DMS153 treated with DMSO at 0.1 percent for 48 hours (cell line): Measurements from ENCODE around the gene CHN1.
A peak's percentile ranks its signal among the peaks of the same experiment; 100 is the strongest.

ENCODE experiments used
- DNase-seq: peaks from one replicate; lab custom pipeline; 2025; ENCODE audit not compliant: unreplicated experiment; lab: John Stamatoyannopoulos, UW

Gene CHN1

DNA sequence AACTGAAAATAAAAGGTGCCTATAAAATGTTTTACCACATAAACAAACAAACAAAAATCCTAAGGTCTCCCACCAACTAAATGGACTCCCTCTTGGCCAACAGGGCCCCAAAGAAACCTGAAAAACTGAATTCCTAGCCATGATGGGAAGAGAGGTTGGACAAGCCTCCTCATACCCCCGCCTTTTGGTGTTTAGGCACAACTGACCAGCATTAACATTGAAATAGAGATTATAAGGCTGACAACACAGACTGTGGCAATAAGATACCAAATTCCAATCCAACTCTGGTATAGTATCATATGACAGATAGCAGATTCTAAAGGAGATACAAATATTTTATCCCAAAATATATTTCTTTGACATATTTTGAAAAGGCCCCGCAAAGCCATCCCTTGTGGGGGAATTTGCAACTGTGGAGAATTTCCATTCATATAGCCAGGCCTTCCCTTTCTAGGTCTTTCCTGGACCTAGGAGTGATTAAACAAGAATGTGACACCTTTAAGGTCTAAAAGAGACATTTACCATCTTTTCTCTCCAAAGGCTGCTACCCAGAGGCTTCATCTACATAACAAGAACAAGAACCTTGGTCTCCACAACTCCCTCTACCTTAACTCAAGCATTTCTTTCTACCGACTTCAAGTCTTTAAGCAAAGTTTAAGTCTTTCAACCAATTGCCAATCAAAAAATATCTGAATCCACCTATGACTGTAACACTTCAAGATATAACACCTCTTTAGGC, 80.0 kb downstream of the CHN1 start:
- DNase-seq, result no peak

GRCh38 chr2:174924061-174924693, 81.0 kb downstream of the CHN1 start:
- DNase-seq, result no peak

- DNase-seq, result no peak
Measured at GRCh38 chr2:174919947-174920595, 85.1 kb downstream of the CHN1 start.

GRCh38 chr2:174918886-174919526, 86.2 kb downstream of the CHN1 start:
- no peak for DNase-seq

GRCh38 chr2:174916270-174916930, 88.8 kb downstream of the CHN1 start:
- DNase-seq, result no peak

DNA sequence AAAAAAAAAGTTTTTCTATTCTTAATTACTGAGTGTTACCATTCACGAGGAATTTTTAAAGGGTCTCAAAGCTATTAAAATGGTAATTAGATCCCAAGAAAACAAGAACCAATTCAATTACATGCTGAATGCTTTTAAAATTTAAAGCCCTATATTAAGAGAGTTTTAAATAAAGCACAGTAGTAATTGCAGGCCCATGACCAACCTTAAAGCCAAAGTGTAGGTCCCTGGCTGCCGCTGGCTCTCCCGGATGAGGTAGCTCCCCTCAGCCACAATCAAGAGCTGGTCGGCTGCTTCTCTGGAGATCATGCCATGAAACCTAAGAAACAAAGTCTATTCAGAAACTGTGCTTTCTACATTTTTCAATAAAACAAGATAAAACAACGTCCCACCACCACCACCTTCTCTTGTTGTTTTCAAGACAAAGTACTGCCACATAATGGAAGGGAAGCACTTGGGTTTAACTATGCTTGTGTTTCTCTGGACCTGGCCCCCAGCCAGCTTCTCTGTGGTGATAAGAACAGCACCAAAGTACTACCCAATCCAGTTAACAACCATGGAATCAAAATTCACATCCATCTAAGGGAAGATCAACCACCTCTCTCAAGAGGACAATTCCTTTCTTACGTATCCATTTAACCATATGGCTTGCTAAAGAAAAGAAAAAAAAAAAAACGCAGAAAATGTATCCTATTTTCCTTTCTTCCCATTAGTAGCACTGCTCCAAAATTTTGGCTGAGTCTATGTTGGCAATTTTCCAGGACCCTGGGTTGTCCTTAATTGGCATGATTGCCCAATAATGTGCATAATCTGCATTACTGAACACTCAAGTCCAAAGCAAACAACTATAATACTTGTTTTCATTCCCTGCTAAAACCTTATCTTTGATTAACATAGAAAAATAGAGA, 90.1 kb downstream of the CHN1 start:
- DNase-seq, result peak; percentile 27

DNA sequence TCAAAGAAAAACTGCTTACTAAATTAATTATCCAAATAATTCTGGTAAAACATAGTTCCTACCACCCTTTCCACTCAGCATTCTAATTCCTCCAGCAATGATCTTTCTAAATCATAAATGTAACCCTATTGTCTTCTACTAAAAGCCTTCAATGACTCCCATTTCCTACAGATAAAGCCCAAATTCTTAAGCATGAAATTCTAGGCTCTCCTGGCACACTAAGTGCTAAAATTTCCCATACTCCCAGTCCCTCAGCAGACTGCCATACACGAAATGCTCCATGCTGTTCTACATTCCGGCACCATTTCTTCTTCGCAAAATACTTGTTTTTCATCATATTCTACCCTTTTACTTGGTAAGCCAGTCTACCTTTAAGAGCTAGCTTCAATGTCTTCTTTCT, 96.9 kb downstream of the CHN1 start:
- DNase-seq, result no peak

DNA sequence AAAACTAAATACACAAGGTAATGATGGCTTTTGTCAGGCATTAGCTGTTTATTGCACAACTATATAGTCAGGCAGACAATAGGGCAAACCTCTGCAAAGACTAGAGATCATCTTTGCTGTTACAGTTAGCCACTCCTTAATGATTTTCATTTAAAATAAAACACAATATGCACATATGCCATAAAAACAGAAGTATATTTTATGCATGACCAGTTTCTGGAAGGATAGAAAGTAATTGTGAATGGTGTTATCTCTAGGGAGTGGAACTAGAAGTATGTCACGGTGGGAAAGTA, 102.0 kb downstream of the CHN1 start:
- no peak for DNase-seq

- DNase-seq, result no peak
Measured at GRCh38 chr2:174902506-174903263, 102.5 kb downstream of the CHN1 start.

- DNase-seq, result no peak
Measured at GRCh38 chr2:174901075-174901474, 104.1 kb downstream of the CHN1 start.

DNA sequence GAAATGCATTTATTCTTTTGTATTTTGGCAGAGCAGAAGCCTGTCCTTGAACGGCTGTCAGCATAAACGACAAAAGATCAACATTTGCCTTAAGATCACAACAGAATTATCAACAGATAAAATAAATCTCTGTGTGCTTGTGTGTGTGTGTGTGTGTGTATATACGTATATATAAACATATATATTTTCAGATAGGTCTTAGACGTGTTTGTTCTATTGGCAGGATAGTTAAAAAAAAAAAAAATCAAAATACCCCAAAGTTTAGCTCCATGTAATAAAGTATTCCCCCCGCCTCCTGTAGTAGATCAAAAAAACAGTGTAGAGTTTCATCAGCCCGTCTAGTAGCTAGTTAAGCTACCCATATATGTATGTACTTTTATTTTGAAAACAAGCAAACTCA, 107.9 kb downstream of the CHN1 start:
- no peak for DNase-seq

DNA sequence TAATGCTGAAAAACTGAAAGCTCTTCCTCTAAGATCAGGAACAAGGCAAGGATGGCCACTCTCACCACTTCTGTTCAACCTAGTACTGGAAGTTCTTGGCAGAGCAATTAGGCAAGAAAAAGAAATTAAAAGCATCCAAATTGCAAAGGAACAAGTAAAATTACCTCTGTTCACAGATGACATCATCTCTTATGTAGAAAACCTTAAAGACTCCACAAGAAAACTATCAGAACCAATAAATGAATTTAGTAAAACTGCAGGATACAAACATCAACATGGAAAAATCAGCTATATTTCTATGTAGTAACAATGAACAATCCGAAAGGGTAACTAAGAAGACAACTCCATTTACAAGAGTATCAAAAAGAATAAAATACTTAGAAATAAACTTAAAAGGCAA, 112.2 kb downstream of the CHN1 start:
- DNase-seq, result no peak

GRCh38 chr2:174892546-174892945, 112.6 kb downstream of the CHN1 start:
- DNase-seq, result no peak

DNA sequence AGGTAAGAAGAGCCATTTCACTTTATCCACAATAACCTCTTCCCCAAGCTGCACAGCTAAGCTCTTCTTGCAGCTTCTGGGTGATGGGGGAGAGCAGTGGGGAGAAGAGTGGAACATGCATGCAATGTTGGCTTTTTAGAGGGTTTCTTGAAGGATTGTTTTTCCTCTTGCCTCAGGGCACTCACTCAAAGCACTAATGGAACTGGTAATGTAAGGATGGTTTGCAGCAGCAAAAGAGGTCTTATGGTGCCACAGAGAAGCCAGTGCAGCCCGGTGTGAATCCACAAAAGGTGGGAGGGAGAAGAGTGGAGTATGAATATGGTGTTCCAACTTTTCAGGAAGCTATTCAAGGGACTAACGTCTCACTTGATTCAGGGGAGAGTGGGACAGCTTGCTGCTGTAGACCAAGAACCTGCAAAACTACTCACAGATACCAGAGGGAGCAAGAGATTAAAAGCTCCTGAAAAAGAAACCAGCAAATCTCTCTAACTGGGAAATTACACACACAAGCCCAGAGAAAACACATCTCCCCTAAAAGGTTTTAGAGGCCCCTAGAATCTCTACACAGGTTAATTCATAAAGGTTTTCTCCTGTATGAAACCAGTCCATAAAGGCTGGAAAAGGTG, 116.4 kb downstream of the CHN1 start:
- DNase-seq, result no peak

GRCh38 chr2:174888146-174888545, 117.0 kb downstream of the CHN1 start:
- DNase-seq, result no peak

DNA sequence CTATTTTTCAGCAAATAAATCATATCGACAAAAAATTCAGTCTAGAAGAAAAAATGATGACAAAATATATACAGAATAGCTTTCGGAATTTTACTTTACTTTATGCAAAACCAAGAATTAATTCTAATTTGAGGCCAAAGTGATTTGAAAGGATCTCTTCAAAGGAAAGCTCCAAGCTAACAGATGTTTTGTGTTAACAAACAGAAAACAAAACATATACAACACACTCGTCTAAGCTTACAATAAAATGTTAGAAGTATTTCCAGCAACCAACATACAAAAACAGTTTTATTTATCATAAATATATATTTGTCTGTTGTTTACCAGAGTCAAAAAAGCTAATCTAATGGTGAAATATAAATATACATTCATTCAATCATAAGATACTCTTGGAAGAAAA, 122.8 kb downstream of the CHN1 start:
- no peak for DNase-seq

DNA sequence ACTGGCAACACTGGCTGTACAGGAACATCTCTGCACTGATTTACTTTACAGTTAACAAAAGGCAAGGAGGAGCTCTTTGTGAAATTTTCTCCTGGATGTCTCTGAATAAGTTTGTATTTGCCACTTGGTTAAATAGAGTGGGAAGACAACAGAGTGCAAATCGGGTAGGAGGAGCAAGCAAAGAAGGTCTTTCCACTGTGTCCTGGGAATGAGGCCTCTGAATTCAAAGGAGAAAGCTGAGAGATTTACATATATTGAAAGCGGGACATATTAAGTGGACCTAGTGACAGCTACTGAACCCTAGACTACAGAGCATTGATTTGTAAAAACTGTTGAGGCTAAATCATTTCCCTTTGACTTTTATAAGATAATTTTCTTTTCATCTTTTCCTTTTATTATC, 123.5 kb downstream of the CHN1 start:
- DNase-seq, result no peak

DNA sequence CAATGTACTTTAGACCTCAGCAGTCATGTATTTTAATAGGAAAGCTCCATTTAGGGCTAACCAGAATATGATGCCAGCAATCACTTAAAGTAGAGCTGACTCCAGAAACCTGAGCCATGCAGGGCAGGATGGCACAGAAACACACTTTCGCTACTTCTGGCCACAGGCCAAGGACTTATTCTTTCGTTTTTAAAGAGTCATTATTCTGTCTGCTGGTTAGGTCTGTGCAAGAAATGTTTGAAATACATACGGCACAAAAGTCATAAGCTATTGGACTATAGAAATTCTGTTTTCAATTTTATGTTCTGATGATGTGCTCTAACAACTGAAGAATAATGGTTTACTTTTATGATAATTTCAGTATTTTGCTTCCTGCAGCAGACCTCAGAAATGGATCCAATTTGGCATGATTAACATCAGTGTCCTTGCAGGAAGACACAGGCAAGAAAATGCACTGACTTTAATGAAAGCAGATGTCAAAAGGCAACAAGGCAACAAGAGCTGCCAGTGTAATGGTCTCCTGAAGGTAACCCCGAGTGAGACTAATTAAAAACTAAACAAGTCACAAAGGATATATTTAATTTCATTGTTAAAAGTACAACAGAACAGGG, 126.5 kb downstream of the CHN1 start:
- DNase-seq, result peak; percentile 26

GRCh38 chr2:174877751-174878150, 127.4 kb downstream of the CHN1 start:
- no peak for DNase-seq
